C4-2B (cell line): ENCODE data around the gene PPP1CB.
"Not testable (repeated sequence)": the region's sequence is repeated elsewhere in the genome, so short reads cannot be mapped to it uniquely, and the experiment has no call there.

Experiments
- H3K27ac ChIP-seq: fragments of 450-650 bp; 2 replicates; pipeline ENCODE4 v1.5.1; 2017
- ZFX ChIP-seq: fragments of 450-650 bp; IDR thresholded peaks from 2 replicates; pipeline ENCODE4 v1.6.1; 2017
- TF ChIP-seq, protein P1 (sequence below): fragments of 450-650 bp; conservative IDR thresholded peaks from 2 replicates; pipeline ENCODE4 v1.5.1; 2017; ENCODE audit warnings: mild to moderate bottlenecking

Gene PPP1CB

DNA sequence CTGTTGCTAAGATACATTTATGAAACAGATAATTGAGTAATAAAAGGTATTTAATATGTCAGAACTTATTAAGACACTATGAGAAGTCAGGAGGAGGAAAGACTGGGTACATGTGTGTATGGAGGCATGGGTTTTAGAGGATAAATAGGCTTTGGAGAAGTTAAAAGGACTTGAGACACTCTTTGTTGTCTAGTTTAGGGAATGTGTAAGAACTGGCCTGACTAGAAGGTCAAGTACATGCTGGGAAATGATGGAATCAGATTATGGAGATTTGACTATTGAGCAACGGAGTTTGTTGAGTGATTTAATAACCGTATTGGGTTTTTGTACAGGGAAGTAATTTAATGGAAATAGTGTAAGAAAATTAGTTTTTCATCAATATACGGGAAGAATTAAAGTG is 30.8 kb downstream of the PPP1CB start:
- no peak for TF ChIP-seq ZFX
- H3K27ac ChIP-seq: no peak overlapping the region

DNA sequence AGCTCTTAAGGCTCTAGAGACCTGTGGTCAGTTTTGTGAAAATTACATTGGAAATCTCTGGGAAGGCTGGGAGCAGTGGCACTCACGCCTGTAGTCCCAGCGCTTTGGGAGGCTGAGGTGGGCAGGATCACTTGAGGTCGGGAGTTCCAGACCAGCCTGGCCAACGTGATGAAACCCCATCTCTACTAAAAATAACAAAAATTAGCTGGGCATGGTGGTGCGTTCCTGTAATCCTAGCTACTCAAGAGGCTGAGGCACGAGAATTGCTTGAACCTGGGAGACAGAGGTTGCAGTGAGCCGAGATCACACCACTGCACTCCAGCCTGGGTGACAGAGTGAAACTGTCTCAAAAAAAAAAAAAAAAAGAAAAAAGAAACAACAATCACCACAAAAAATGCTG is 32.9 kb downstream of the PPP1CB start:
- H3K27ac ChIP-seq: not testable (repeated sequence)

DNA sequence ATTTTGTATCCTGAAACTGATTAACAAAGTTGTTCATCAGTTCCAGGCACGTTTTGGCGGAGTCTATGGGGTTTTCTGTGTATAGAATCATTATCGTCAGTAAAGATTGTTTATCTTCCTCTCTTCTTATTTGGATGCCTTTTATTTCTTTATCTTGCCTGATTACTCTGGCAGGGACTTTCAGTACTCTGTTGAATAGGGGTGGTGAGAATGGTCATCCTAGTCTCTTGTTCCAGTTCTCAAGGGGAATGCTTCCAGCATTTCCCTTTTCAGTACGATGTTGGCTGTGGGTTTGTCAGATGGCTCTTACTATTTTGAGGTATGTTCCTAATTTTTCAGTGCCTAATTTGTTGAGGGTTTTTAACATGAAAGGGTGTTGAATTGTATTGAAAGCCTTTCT is 45.0 kb downstream of the PPP1CB start:
- H3K27ac ChIP-seq: no peak overlapping the region
- TF ChIP-seq ZFX: no peak
- TF ChIP-seq, protein P1, sequence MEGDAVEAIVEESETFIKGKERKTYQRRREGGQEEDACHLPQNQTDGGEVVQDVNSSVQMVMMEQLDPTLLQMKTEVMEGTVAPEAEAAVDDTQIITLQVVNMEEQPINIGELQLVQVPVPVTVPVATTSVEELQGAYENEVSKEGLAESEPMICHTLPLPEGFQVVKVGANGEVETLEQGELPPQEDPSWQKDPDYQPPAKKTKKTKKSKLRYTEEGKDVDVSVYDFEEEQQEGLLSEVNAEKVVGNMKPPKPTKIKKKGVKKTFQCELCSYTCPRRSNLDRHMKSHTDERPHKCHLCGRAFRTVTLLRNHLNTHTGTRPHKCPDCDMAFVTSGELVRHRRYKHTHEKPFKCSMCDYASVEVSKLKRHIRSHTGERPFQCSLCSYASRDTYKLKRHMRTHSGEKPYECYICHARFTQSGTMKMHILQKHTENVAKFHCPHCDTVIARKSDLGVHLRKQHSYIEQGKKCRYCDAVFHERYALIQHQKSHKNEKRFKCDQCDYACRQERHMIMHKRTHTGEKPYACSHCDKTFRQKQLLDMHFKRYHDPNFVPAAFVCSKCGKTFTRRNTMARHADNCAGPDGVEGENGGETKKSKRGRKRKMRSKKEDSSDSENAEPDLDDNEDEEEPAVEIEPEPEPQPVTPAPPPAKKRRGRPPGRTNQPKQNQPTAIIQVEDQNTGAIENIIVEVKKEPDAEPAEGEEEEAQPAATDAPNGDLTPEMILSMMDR: no peak

DNA sequence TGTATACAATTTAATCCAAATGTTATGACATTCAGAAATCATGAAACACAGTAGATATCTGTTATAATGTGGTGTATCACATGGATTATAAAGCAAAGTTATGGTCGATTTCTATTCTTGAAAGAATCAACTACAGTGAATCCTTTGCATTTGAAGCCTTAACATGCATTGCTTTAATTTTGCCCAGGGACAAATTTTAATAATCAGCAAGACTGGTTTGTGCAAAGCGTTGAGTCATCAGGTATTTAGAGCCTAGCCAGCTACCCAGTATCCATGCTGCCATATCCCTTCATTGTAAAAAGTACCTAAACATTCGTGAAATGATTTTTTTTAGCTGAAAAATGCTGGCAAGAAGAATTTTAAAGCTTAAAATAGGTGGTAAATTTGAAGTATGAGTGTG is 50.1 kb downstream of the PPP1CB start:
- no peak overlapping the region for H3K27ac ChIP-seq

DNA sequence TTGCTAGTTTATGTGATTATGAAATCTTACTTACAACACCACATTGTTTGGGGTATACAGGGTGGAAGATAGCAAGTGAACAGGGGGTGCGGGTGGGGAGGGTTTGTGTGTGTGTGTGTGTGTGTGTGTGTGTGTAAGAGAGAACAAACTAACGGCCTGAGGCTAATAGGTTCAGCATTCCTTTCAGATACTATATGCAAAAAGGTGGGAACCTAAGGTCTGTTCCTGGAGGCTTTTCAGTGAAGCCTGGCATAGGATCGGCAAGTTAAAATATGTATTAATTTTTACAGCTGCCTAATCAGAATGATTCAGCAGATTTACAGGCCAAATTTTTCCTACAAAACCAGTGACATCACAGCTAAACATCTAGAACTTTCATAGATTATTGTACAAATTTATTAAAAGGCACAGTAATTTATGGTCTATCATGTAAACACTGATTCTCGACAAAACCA is 51.4 kb downstream of the PPP1CB start:
- no peak for TF ChIP-seq ZFX
- TF ChIP-seq, protein P1: no peak
- H3K27ac ChIP-seq: no peak overlapping the region

More for the DNA sequence above, 50.1 kb downstream of the PPP1CB start:
- TF ChIP-seq, protein P1: no peak
- TF ChIP-seq ZFX: no peak

DNA sequence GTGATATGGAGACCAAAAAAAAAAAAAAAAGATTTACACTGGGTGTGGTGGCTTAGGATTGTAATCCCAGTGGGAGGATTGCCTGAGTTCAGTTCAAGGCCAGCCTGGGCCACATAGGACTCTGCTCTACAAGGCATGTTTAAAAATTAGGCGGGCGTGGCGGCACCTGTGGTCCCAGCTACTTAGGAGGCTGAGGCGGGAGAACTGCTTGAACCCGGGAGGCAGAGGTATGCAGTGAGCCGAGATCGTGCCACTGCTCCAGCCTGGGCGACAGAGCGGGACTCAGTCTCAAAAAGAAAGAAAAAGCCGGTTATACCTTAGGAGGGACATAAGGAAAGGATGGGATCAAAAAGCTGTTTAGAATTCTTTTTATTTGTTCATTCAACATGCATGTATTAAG is 58.3 kb downstream of the PPP1CB start:
- H3K27ac ChIP-seq: no peak overlapping the region
- TF ChIP-seq, protein P1: no peak
- TF ChIP-seq ZFX: no peak

DNA sequence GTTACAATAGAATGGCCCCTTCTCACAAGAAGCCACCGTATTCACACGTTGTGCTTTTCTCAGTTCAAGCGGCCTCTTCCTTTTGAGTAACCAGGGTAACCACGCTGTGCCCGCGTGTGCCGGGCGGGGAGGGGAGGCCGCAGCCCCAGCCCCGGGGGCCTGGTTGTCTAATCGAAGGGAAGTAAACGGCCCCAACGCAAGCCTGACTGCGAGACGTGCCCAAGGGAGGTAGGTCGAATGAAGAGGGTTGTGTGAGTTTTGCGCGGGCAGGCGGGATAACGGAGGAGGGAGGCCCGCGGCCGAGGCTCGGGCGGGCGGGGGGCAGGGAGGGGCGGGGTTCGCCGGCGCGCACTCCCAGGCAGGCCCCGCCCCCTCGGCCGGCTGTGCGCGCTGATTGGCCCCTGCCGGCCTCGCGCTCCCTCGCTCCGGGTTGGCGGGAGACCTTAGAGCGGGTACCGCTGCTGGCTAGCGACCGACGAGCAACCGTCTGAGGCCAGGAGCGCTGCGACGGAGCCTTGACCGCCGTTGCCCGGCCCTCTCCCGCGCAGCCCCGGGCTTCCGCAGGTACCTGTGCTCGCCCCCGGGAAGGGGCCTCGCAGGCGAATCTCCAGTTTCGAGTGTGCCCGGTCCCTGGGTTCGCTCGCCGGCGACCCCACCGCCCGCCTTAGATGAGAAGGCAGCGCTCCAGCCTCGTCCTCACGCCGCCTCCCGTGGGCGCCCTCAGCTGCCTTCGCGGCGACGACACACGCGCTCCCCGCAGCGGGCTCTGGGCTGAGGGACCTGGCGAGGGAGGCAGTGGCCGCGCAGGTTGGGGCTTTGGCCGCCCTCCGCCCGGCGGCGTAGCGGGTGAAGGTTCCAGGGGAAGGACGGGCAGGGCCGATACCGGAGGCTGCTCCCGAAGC is 59.0 kb downstream of the PPP1CB start, which contains the start of gene SPDYA:
Gene SPDYA, plus strand, starts transcription at position 451 of the 902 bp plus-strand sequence. CDS start 5,181 bp downstream, outside the sequence.
- TF ChIP-seq, protein P1: no peak
- TF ChIP-seq ZFX: no peak
- no peak within 1 kb of the TSS for H3K27ac ChIP-seq

DNA sequence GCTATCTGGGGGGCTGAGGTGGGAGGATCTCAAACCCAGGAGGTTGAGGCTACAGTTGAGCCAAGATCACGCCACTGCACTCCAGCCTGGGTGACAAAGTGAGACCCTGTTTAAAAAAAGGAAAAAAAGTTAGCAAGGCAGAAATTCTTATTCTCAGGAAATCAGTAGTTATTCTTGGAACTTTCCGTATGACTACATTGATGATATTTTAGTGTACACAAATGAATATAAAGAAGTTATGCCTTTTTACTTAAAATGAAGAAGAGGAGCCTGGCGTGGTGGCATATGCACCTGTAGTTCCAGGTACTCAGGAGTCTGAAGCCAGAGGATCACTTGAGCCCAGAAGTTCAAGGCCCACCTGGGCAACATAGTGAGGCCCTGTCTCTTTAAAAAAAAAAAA is 66.4 kb downstream of the PPP1CB start:
- no peak overlapping the region for H3K27ac ChIP-seq
- no peak for TF ChIP-seq ZFX
- TF ChIP-seq, protein P1: no peak
